Activated CD8-positive, alpha-beta memory T cell treated with anti-CD3 and anti-CD28 coated beads, Interleukin-2, amount 10 ng/mL, durations not matched to agents 7 days and 5 days (primary cell): ENCODE results near the gene GFRA1. TPM values are rescaled to one million over a fixed set of nuclear protein-coding genes. Genes with fewer than 3 reads are reported as not detected.

Experiments used
- ATAC-seq: fragments of 150-1000 bp; cut with Tn5 transposase; one replicate; pipeline ENCODE4 v1.10.0; 2021; ENCODE audit warnings: moderate library complexity
- CTCF ChIA-PET: fragments of 350-600 bp; sonication (Branson Sonifier 250); formaldehyde crosslinking; loops from one replicate; lab custom pipeline; 2021; ENCODE audit warnings: antibody characterized with exemption; lab: Charles Lee
- DNase-seq: peaks from one replicate; pipeline ENCODE4 v3.0.0-alpha.2; 2020
- H3K27ac Mint-ChIP-seq: one replicate; pipeline ENCODE4 v1.8.0; 2021; ENCODE audit warnings: mild to moderate bottlenecking, mixed read lengths
- H3K27me3 Mint-ChIP-seq: one replicate; pipeline ENCODE4 v1.8.0; 2021; ENCODE audit warnings: mixed read lengths
- H3K36me3 Mint-ChIP-seq: one replicate; pipeline ENCODE4 v1.8.0; 2021; ENCODE audit warnings: mild to moderate bottlenecking, mixed read lengths
- H3K4me1 Mint-ChIP-seq: one replicate; pipeline ENCODE4 v1.8.0; 2021; ENCODE audit warnings: mixed read lengths
- H3K4me3 Mint-ChIP-seq: one replicate; pipeline ENCODE4 v1.8.0; 2021; ENCODE audit warnings: mild to moderate bottlenecking, moderate library complexity, mixed read lengths
- H3K9me3 Mint-ChIP-seq: one replicate; pipeline ENCODE4 v1.8.0; 2022; ENCODE audit warnings: low read depth, mixed read lengths
- total RNA-seq, 2 experiments: library from RNA; stranded (reverse); gene quantifications; one replicate each; pipeline ENCODE4 v1.2.3, GENCODE V29; 2021

GFRA1 gene
- total RNA-seq, 2 experiments from 2014 or later, result not detected

GRCh38 chr10:116263870-116264655 is 8.9 kb downstream of the GFRA1 start:
- Mint-ChIP-seq H3K27me3 (peaks cover 16% of the 10 kb centered on the region), H3K4me3 (no peak overlapping the region), H3K36me3 (no peaks in the 10 kb centered on the region), H3K27ac (no peak overlapping the region), H3K9me3 (no peaks in the 10 kb centered on the region), H3K4me1 (no peaks in the 10 kb centered on the region)
- CTCF ChIA-PET, result no interaction called here
- ATAC-seq (no peak), DNase-seq (no peak)

GRCh38 chr10:116262678-116263077 is 10.3 kb downstream of the GFRA1 start:
- Mint-ChIP-seq H3K4me1 (no peaks in the 10 kb centered on the region), H3K9me3 (no peaks in the 10 kb centered on the region), H3K36me3 (no peaks in the 10 kb centered on the region), H3K4me3 (no peak overlapping the region), H3K27ac (no peak overlapping the region), H3K27me3 (peaks cover 6% of the 10 kb centered on the region)
- CTCF ChIA-PET, result no interaction called here
- DNase-seq, result no peak
- ATAC-seq, result no peak

DNA sequence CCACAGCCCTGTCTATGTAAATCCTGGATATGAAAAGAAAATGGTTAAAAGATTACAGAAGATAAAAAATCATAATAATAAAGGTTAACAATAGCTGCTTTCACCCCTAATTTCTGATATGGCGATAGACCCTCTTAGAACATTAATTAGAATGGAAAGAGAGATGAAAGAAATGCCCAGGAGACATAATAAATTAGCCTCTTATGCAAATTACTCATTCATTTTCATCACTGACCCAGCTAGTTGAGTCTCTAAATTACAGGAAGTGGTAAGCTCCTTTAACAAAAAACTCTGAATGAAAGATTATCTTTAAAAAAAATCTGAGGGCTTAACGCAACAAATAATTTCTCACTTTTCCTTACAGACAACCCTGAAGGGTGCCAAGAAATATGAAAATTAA is 12.4 kb downstream of the GFRA1 start:
- Mint-ChIP-seq H3K9me3 (no peaks in the 10 kb centered on the region), H3K4me1 (no peaks in the 10 kb centered on the region), H3K4me3 (no peak overlapping the region), H3K27ac (no peak overlapping the region), H3K27me3 (peaks cover 2% of the 10 kb centered on the region), H3K36me3 (no peaks in the 10 kb centered on the region)
- CTCF ChIA-PET, result no interaction called here
- no peak for DNase-seq
- ATAC-seq, result no peak

DNA sequence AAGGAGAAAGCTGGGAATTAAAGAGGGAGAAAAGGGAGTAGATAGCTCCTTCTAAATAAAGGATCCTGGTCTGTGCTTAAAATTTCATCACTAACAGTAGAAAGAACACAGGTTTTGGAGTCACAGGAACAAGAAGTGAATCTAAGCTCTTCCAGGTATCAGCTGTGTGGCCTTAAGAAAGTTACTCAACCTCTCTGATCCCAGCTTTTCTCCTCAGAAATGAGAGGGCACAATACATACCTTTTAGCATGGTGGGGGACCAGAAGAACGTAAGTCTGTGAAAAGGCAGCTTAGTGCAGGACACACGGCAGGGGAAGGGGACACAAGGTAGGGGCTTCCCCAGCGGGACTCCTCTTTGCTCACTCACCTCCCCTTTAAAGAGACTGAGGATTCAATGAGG is 13.4 kb downstream of the GFRA1 start:
- no peaks in the 10 kb centered on the region for H3K9me3 Mint-ChIP-seq
- H3K4me3 Mint-ChIP-seq, result no peak overlapping the region
- no peaks in the 10 kb centered on the region for H3K36me3 Mint-ChIP-seq
- H3K4me1 Mint-ChIP-seq, result no peaks in the 10 kb centered on the region
- H3K27ac Mint-ChIP-seq, result no peak overlapping the region
- CTCF ChIA-PET, result no interaction called here
- ATAC-seq (no peak), DNase-seq (no peak)
- peaks cover 2% of the 10 kb centered on the region for H3K27me3 Mint-ChIP-seq

- DNase-seq (no peak), ATAC-seq (no peak)
- Mint-ChIP-seq H3K36me3 (no peaks in the 10 kb centered on the region), H3K9me3 (no peaks in the 10 kb centered on the region), H3K27me3 (peaks cover 2% of the 10 kb centered on the region), H3K27ac (no peak overlapping the region), H3K4me3 (no peak overlapping the region), H3K4me1 (no peaks in the 10 kb centered on the region)
- CTCF ChIA-PET, result no interaction called here
Measured at GRCh38 chr10:116257785-116258184, 15.2 kb downstream of the GFRA1 start.

GRCh38 chr10:116256752-116257259 is 16.2 kb downstream of the GFRA1 start:
- no peak for DNase-seq
- ATAC-seq, result no peak
- H3K27me3 Mint-ChIP-seq, result peaks cover 2% of the 10 kb centered on the region
- no peaks in the 10 kb centered on the region for H3K4me1 Mint-ChIP-seq
- no peaks in the 10 kb centered on the region for H3K9me3 Mint-ChIP-seq
- H3K36me3 Mint-ChIP-seq, result no peaks in the 10 kb centered on the region
- H3K4me3 Mint-ChIP-seq, result no peak overlapping the region
- no peak overlapping the region for H3K27ac Mint-ChIP-seq
- CTCF ChIA-PET, result no interaction called here

DNA sequence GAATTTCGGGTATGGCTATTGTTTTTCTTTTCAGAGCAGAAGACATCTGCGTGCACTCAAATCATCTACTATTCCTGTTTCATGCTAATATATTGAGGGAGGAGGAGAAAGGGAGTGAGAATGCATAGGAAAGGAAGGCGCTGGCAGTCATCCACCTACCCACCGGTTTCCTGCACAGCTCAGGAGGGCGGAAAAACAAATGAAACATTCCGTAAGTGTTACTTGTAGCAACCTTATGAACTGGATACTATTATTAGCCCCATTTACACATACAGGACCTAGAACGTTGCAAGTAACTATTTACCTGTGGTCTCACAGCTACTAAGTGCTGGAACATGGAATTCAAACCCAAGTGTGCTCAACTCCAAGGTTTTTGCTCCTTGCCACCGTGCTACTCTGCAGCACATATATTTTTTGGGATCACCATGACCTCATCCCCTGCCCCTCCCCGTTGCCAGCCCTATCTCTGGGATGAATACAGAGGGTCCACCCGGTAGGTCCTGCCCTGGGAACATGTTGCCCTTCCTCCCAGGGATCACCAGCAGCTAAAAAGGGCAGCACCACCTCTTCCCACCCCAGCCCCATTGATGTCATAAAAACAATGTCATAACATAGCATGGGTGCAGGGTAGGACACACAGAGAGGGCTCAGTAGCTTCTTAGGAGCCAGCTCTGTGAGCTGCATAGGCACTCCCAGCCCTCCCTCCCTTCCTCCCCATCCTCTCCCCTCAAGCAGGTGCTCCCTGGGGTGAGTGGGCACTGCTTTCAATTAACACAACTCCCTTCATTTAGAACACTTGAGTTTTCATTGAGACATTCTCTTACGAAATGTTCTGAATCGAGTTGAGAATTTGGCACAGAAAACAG is 16.9 kb downstream of the GFRA1 start:
- Mint-ChIP-seq H3K36me3 (no peaks in the 10 kb centered on the region), H3K4me3 (no peak overlapping the region), H3K9me3 (no peaks in the 10 kb centered on the region), H3K27me3 (peaks cover 2% of the 10 kb centered on the region), H3K27ac (no peak overlapping the region), H3K4me1 (no peaks in the 10 kb centered on the region)
- CTCF ChIA-PET, result no interaction called here
- ATAC-seq (no peak), DNase-seq (no peak)

DNA sequence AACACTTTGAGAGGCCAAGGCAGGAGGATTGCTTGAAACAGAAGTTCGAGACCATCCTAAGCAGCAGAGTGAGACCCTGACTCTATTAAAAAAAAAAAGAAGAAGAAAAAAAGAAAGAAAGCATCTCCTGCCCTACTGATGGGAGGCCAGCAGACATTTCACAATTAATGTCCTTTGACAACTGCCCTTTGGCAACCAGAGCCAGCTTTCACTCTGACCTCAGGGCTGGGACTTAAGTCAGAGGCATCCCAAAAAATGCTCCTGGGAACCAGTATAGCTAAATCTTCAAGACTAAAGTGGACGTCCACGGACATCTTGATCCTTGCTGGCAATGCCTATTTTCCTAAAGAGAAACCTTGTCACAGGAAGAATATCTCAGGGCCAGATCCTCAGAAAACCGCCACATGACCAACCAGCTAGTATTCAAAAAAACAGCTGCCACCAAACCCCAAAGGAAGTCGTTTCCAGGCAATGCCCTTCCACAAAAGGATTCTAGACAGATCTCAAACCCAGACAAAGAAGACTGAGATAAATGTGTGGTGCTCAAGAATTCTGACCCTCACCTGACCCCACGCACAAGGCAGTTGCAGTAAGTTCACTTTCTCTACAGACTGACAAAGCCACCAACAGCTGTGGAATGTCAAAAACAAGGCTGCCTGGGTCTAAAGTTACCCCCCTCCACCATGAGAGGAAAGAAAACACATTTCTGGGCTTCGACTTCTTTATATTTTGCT is 18.4 kb downstream of the GFRA1 start:
- Mint-ChIP-seq H3K27me3 (no peaks in the 10 kb centered on the region), H3K36me3 (no peaks in the 10 kb centered on the region), H3K4me3 (no peak overlapping the region), H3K9me3 (no peaks in the 10 kb centered on the region), H3K27ac (no peak overlapping the region), H3K4me1 (no peaks in the 10 kb centered on the region)
- ATAC-seq, result no peak
- no peak for DNase-seq
- CTCF ChIA-PET, result no interaction called here

DNA sequence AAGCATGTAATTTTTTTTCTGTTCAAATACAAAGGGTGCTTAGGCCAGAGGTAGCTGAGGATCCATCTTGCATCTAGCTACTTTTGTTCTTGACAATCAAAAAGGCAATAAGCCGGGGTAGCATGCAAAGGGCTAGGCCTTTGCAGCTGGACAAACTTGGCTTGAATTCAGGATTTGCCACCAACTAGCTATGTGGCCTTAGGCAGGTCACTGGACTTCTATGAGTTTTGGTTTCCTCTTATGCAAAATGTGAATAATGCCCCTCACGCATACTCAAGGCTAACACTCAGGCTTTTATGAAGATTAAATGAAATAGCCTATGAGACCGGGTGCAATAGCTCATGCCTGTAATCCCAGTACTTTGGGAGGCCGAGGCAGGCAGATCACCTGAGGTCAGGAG is 19.3 kb downstream of the GFRA1 start:
- H3K36me3 Mint-ChIP-seq, result no peaks in the 10 kb centered on the region
- no peak overlapping the region for H3K27ac Mint-ChIP-seq
- CTCF ChIA-PET, result no interaction called here
- no peak overlapping the region for H3K4me3 Mint-ChIP-seq
- H3K9me3 Mint-ChIP-seq, result no peaks in the 10 kb centered on the region
- H3K27me3 Mint-ChIP-seq, result no peaks in the 10 kb centered on the region
- no peak for ATAC-seq
- H3K4me1 Mint-ChIP-seq, result no peaks in the 10 kb centered on the region
- no peak for DNase-seq

GRCh38 chr10:116251602-116252395 is 21.2 kb downstream of the GFRA1 start:
- CTCF ChIA-PET, result no interaction called here
- Mint-ChIP-seq H3K36me3 (no peaks in the 10 kb centered on the region), H3K4me1 (no peaks in the 10 kb centered on the region), H3K27ac (no peak overlapping the region), H3K4me3 (no peak overlapping the region), H3K9me3 (no peaks in the 10 kb centered on the region), H3K27me3 (no peaks in the 10 kb centered on the region)
- DNase-seq (no peak), ATAC-seq (no peak)

GRCh38 chr10:116247691-116248090 is 25.3 kb downstream of the GFRA1 start:
- CTCF ChIA-PET, result no interaction called here
- no peaks in the 10 kb centered on the region for H3K4me1 Mint-ChIP-seq
- ATAC-seq (no peak), DNase-seq (no peak)
- H3K27ac Mint-ChIP-seq, result no peak overlapping the region
- H3K4me3 Mint-ChIP-seq, result no peak overlapping the region
- no peaks in the 10 kb centered on the region for H3K9me3 Mint-ChIP-seq
- no peaks in the 10 kb centered on the region for H3K27me3 Mint-ChIP-seq
- H3K36me3 Mint-ChIP-seq, result no peaks in the 10 kb centered on the region

GRCh38 chr10:116246263-116246662 is 26.7 kb downstream of the GFRA1 start:
- no peak overlapping the region for H3K4me3 Mint-ChIP-seq
- no peak overlapping the region for H3K27ac Mint-ChIP-seq
- ATAC-seq, result no peak
- DNase-seq, result no peak
- no peaks in the 10 kb centered on the region for H3K36me3 Mint-ChIP-seq
- CTCF ChIA-PET, result no interaction called here
- no peaks in the 10 kb centered on the region for H3K4me1 Mint-ChIP-seq
- H3K27me3 Mint-ChIP-seq, result no peaks in the 10 kb centered on the region
- no peaks in the 10 kb centered on the region for H3K9me3 Mint-ChIP-seq

DNA sequence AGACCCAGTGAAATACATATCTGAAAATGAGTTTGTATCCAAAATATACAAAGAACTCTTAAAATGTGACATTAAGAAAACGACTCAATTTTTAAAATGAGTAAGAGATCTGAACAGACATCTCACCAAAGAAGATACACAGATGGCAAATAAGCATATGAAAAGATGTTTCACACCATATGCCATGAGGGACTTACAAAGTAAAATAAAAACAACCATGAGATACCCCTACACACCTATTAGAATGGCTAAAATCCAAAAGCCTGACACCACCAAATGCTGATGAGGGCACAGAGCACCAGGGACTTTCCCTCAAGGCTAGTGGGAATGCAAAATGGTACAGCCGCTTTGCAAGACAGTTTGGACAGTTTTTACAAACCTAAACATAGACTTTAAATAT is 27.9 kb downstream of the GFRA1 start:
- no peaks in the 10 kb centered on the region for H3K27me3 Mint-ChIP-seq
- H3K36me3 Mint-ChIP-seq, result no peaks in the 10 kb centered on the region
- no peaks in the 10 kb centered on the region for H3K9me3 Mint-ChIP-seq
- no peak for DNase-seq
- no peak overlapping the region for H3K4me3 Mint-ChIP-seq
- no peak for ATAC-seq
- H3K4me1 Mint-ChIP-seq, result no peaks in the 10 kb centered on the region
- no peak overlapping the region for H3K27ac Mint-ChIP-seq
- CTCF ChIA-PET, result no interaction called here
